Mesenchymal stem cell (in vitro differentiated cells and primary cell): ENCODE measurements around the gene TNPO3.
A peak's percentile ranks its signal among the peaks of the same experiment; 100 is the strongest.

ENCODE experiments used
- DNase-seq: peaks from one replicate; pipeline ENCODE4 v3.0.0-alpha.2; 2013
- H2AFZ ChIP-seq: one replicate; pipeline ENCODE4 v1.6.1; 2013; ENCODE audit warnings: low read depth, mild to moderate bottlenecking, control low read depth, inconsistent platforms, low read length, moderate library complexity
- H2AK5ac ChIP-seq: 2 replicates; pipeline ENCODE4 v1.6.1; 2013; ENCODE audit warnings: low read length, moderate library complexity, mild to moderate bottlenecking, inconsistent platforms; ENCODE audit not compliant: severe bottlenecking
- H2BK120ac ChIP-seq: one replicate; pipeline ENCODE4 v1.6.1; 2013; ENCODE audit warnings: low read depth, mild to moderate bottlenecking, inconsistent platforms, low read length, moderate library complexity
- H2BK12ac ChIP-seq, 2 experiments: one replicate each; pipeline ENCODE4 v1.6.1; 2013; ENCODE audit warnings: inconsistent platforms in 2 of 2, low read length in 2 of 2, mild to moderate bottlenecking in 2 of 2, moderate library complexity in 2 of 2, control low read depth in 1 of 2
- H2BK15ac ChIP-seq: one replicate; pipeline ENCODE4 v1.6.1; 2013; ENCODE audit warnings: mild to moderate bottlenecking, low read depth, inconsistent platforms; ENCODE audit not compliant: poor library complexity, severe bottlenecking
- H2BK5ac ChIP-seq: 2 replicates; pipeline ENCODE4 v1.6.1; 2013; ENCODE audit warnings: low read depth, mild to moderate bottlenecking, low read length, control low read depth, inconsistent platforms; ENCODE audit not compliant: poor library complexity, severe bottlenecking
- H3K14ac ChIP-seq, 2 experiments: one replicate each; pipeline ENCODE4 v1.6.1; 2013; ENCODE audit warnings: inconsistent platforms in 2 of 2, low read length in 2 of 2, control low read depth in 1 of 2, mild to moderate bottlenecking in 1 of 2, moderate library complexity in 1 of 2
- H3K18ac ChIP-seq, 2 experiments: one replicate each; pipeline ENCODE4 v1.6.1; 2013; ENCODE audit warnings: inconsistent platforms in 2 of 2, low read length in 2 of 2, control low read depth in 1 of 2, low read depth in 1 of 2, mild to moderate bottlenecking in 1 of 2
- H3K23ac ChIP-seq, 2 experiments: one replicate each; pipeline ENCODE4 v1.6.1; 2013; ENCODE audit warnings: inconsistent platforms in 2 of 2, low read length in 2 of 2, mild to moderate bottlenecking in 2 of 2, moderate library complexity in 2 of 2, control low read depth in 1 of 2
- H3K27ac ChIP-seq: 2 replicates; pipeline ENCODE4 v1.5.1; 2013; ENCODE audit warnings: mild to moderate bottlenecking, moderate library complexity, low read length, control low read depth, inconsistent platforms; ENCODE audit not compliant: poor library complexity, severe bottlenecking
- H3K27me3 ChIP-seq, 2 experiments: 2 replicates each; pipeline versions ENCODE4 v1.6.1 to v1.7.0; 2013; ENCODE audit warnings: low read length in 2 of 2, mild to moderate bottlenecking in 2 of 2, moderate library complexity in 2 of 2, control low read depth in 1 of 2, inconsistent platforms in 1 of 2; ENCODE audit not compliant: control insufficient read depth in 1 of 2, insufficient read depth in 1 of 2
- H3K36me3 ChIP-seq, 2 experiments: 2 replicates each; pipeline versions ENCODE4 v1.6.1 to v1.7.0; 2013; ENCODE audit warnings: low read length in 2 of 2, control low read depth in 1 of 2, inconsistent platforms in 1 of 2, low read depth in 1 of 2, mild to moderate bottlenecking in 1 of 2; ENCODE audit not compliant: insufficient read depth in 2 of 2, control insufficient read depth in 1 of 2
- H3K4ac ChIP-seq, 2 experiments: one replicate each; pipeline ENCODE4 v1.6.1; 2013; ENCODE audit warnings: inconsistent platforms in 2 of 2, low read length in 2 of 2, mild to moderate bottlenecking in 2 of 2, moderate library complexity in 2 of 2, control low read depth in 1 of 2, low read depth in 1 of 2
- H3K4me1 ChIP-seq: 2 replicates; pipeline ENCODE4 v1.6.1; 2013; ENCODE audit warnings: low read depth, low read length, control low read depth; ENCODE audit not compliant: control insufficient read depth, insufficient read depth
- H3K4me2 ChIP-seq: 2 replicates; pipeline ENCODE4 v1.6.1; 2013; ENCODE audit warnings: low read length, mild to moderate bottlenecking, inconsistent platforms; ENCODE audit not compliant: poor library complexity, severe bottlenecking
- H3K4me3 ChIP-seq, 2 experiments: 2 replicates each; pipeline versions ENCODE4 v1.5.1 to v1.7.0; 2013; ENCODE audit warnings: low read length in 2 of 2, mild to moderate bottlenecking in 2 of 2, control low read depth in 1 of 2, low read depth in 1 of 2; ENCODE audit not compliant: insufficient read depth in 1 of 2
- H3K79me1 ChIP-seq: replicated peaks from 2 replicates; pipeline ENCODE4 v1.6.1; 2013; ENCODE audit warnings: mild to moderate bottlenecking, control low read depth, low read length, inconsistent platforms; ENCODE audit not compliant: poor library complexity, severe bottlenecking
- H3K9ac ChIP-seq: 2 replicates; pipeline ENCODE4 v1.7.0; 2013; ENCODE audit warnings: mild to moderate bottlenecking, low read length, moderate library complexity
- H3K9me3 ChIP-seq: 2 replicates; pipeline ENCODE4 v1.7.0; 2013; ENCODE audit warnings: mild to moderate bottlenecking, low read length; ENCODE audit not compliant: control insufficient read depth
- H4K8ac ChIP-seq: one replicate; pipeline ENCODE4 v1.6.1; 2013; ENCODE audit warnings: inconsistent platforms, mild to moderate bottlenecking, low read length, moderate library complexity
- H4K91ac ChIP-seq: one replicate; pipeline ENCODE4 v1.6.1; 2013; ENCODE audit warnings: mild to moderate bottlenecking, low read length, inconsistent platforms
- WGBS: methylation state at CpG from one replicate; pipeline ENCODE4 v1.1.7; 2013; ENCODE audit warnings: mixed read lengths; 5-methylcytosine and 5-hydroxymethylcytosine counted together

TNPO3 gene

GRCh38 chr7:128939861-128940410 is 115.0 kb downstream of the TNPO3 start:
- no peak for DNase-seq
- Histone ChIP-seq H3K9me3 (no peaks in the 10 kb centered on the region), H3K4me2 (no peak overlapping the region), H3K27me3 (peaks cover 50 to 73% of the 10 kb centered on the region in 2 experiments), H2AK5ac (no peak overlapping the region), H3K23ac (no peak overlapping the region), H4K8ac (no peak overlapping the region), H3K18ac (no peak overlapping the region), H3K9ac (no peak overlapping the region), H2BK12ac (no peak overlapping the region), H3K14ac (no peak overlapping the region), H2BK5ac (no peak overlapping the region), H3K4ac (no peak overlapping the region), H2BK120ac (no peak overlapping the region), H4K91ac (no peak overlapping the region), H3K36me3 (no peaks in the 10 kb centered on the region), H3K4me3 (no peak overlapping the region), H3K4me1 (peaks cover 15% of the 10 kb centered on the region), H3K27ac (no peak overlapping the region), H2AFZ (no peak overlapping the region), H2BK15ac (no peak overlapping the region), H3K79me1 (no peaks in the 10 kb centered on the region)
- WGBS: 82% methylated on average over 18 of the region's 18 CpGs

GRCh38 chr7:128939075-128939860 is 115.6 kb downstream of the TNPO3 start:
- Histone ChIP-seq H2BK120ac (no peak overlapping the region), H4K91ac (no peak overlapping the region), H2BK12ac (no peak overlapping the region), H2BK5ac (no peak overlapping the region), H3K36me3 (no peaks in the 10 kb centered on the region), H3K4me1 (peaks cover 15% of the 10 kb centered on the region), H2BK15ac (no peak overlapping the region), H3K27me3 (peaks cover 53 to 73% of the 10 kb centered on the region in 2 experiments), H4K8ac (no peak overlapping the region), H3K18ac (no peak overlapping the region), H3K9me3 (no peaks in the 10 kb centered on the region), H3K27ac (no peak overlapping the region), H3K4ac (no peak overlapping the region), H3K9ac (no peak overlapping the region), H3K4me3 (no peak overlapping the region), H2AFZ (no peak overlapping the region), H3K4me2 (no peak overlapping the region), H3K14ac (peak overlapping the region in 1 of 2 experiments; percentile 57), H3K79me1 (no peaks in the 10 kb centered on the region), H3K23ac (no peak overlapping the region), H2AK5ac (no peak overlapping the region)
- no peak for DNase-seq
- WGBS: 81% methylated on average over 4 of the region's 7 CpGs

- no peak overlapping the region for H2AK5ac ChIP-seq
- no peak overlapping the region for H2BK15ac ChIP-seq
- no peaks in the 10 kb centered on the region for H3K9me3 ChIP-seq
- no peak overlapping the region for H2BK12ac ChIP-seq
- H3K4me1 ChIP-seq: peaks cover 15% of the 10 kb centered on the region
- H3K4ac ChIP-seq: no peak overlapping the region
- no peak overlapping the region for H2BK120ac ChIP-seq
- H3K9ac ChIP-seq: no peak overlapping the region
- no peak overlapping the region for H4K8ac ChIP-seq
- no peak overlapping the region for H2BK5ac ChIP-seq
- H3K79me1 ChIP-seq: no peaks in the 10 kb centered on the region
- H4K91ac ChIP-seq: no peak overlapping the region
- no peak overlapping the region for H2AFZ ChIP-seq
- H3K23ac ChIP-seq: peak overlapping the region in 1 of 2 experiments; percentile 63
- no peaks in the 10 kb centered on the region for H3K36me3 ChIP-seq
- WGBS: 4% methylated on average over 22 of the region's 30 CpGs
- H3K27ac ChIP-seq: no peak overlapping the region
- peak overlapping the region; percentile 56 to 73 for H3K4me3 ChIP-seq
- peak overlapping the region; percentile 94 for H3K4me2 ChIP-seq
- no peak overlapping the region for H3K14ac ChIP-seq
- H3K27me3 ChIP-seq: peaks cover 53 to 74% of the 10 kb centered on the region in 2 experiments
- no peak for DNase-seq
- no peak overlapping the region for H3K18ac ChIP-seq
These were observed 116.3 kb downstream of the TNPO3 start for GRCh38 chr7:128938544-128939074.
